ENCODE measurements around the gene EPHA4.

Gene EPHA4

DNA sequence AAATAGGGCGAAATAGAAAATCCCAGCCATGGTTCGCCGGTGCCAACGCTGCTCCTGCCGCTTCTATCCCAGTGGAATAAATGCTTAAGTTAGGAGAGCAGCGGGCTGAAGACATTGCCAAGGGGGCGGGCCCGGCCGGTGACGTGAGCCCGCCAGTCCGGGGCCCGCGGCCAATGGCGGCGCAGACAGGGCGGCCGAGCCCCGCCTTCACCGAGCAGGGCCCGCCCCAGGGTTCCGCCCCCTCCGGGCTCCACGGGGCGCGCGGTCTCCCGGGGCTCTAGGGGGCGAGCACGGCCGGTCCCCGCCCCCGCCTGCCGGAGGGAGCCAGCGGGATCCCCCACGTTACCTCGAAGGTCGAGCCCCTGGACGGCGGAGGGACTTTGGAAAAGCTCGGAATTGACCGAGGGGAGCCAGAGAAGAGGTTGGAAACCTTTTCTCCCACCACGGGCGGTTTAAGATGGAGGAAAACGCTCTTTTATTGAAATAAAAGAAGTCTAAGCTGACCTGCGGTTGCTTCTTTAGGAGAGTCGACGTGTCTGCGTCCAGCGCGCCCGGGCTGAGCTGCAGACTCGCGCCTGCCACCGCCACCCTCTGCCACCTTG, at the start of gene EPHA4:
Gene EPHA4 (minus strand): TSS at position 86 of the 602 bp plus-strand sequence. CDS start 56 bp downstream, at position 30.
- H3K27ac ChIP-seq (ENCODE audit: low read depth, low read length) = peak within 1 kb of the TSS; percentile 30
- H3K4me1 ChIP-seq (ENCODE audit: control insufficient read depth in 1 of 2, insufficient read depth in 2 of 2, low read length in 2 of 2) = peaks cover 19 to 29% of the 10 kb centered on the region in 2 donors
- H3K4me3 ChIP-seq (ENCODE audit: low read depth in 1 of 2, low read length in 2 of 2) = peak within 1 kb of the TSS; percentile 73 to 82
- H3K9ac ChIP-seq (ENCODE audit: low read depth in 1 of 2, low read length in 2 of 2) = peak within 1 kb of the TSS; percentile 31 to 69
- H3K27me3 ChIP-seq (ENCODE audit: control insufficient read depth in 1 of 2, insufficient read depth in 2 of 2, low read length in 2 of 2) = peaks cover 16 to 57% of the 10 kb centered on the region in 2 donors
- H3K9me3 ChIP-seq (ENCODE audit: control insufficient read depth in 1 of 2, low read length in 2 of 2) = no peaks in the 10 kb centered on the region
- no peaks in the 10 kb centered on the region for H3K36me3 ChIP-seq (ENCODE audit: control insufficient read depth in 1 of 2, insufficient read depth in 2 of 2, low read length in 2 of 2)

GRCh38 chr2:221618007-221618406, 45.9 kb upstream of the EPHA4 start:
- Histone ChIP-seq H3K36me3 (ENCODE audit: control insufficient read depth in 1 of 2, insufficient read depth in 2 of 2, low read length in 2 of 2) (no peaks in the 10 kb centered on the region), H3K4me3 (ENCODE audit: low read depth in 1 of 2, low read length in 2 of 2) (no peak overlapping the region), H3K9ac (ENCODE audit: low read depth in 1 of 2, low read length in 2 of 2) (no peak overlapping the region), H3K27ac (ENCODE audit: low read depth, low read length) (no peak overlapping the region), H3K4me1 (ENCODE audit: control insufficient read depth in 1 of 2, insufficient read depth in 2 of 2, low read length in 2 of 2) (no peaks in the 10 kb centered on the region), H3K9me3 (ENCODE audit: control insufficient read depth in 1 of 2, low read length in 2 of 2) (no peaks in the 10 kb centered on the region), H3K27me3 (ENCODE audit: control insufficient read depth in 1 of 2, insufficient read depth in 2 of 2, low read length in 2 of 2) (no peaks in the 10 kb centered on the region)

DNA sequence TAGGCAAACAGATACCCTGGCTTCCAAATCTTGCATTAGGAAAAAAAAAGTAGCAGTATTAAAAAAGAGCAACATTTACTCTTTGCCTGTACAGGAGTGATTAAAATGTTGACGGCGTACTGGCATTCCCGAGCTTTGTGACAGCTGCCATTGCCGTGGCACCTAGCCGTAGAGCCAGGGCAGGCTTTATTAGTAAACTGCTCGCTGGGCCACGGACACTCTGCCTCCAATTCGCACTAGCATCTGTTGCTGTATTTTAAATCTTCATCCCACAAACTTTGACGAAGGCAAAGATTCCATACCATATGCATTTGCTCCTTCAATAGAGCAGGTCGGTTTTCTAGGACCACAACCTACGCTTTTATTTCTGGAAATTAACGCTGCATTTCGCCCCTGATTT, 44.5 kb upstream of the EPHA4 start:
- no peaks in the 10 kb centered on the region for H3K9me3 ChIP-seq (ENCODE audit: control insufficient read depth in 1 of 2, low read length in 2 of 2)
- H3K27me3 ChIP-seq (ENCODE audit: control insufficient read depth in 1 of 2, insufficient read depth in 2 of 2, low read length in 2 of 2) = no peaks in the 10 kb centered on the region
- H3K9ac ChIP-seq (ENCODE audit: low read depth in 1 of 2, low read length in 2 of 2) = no peak overlapping the region
- H3K4me1 ChIP-seq (ENCODE audit: control insufficient read depth in 1 of 2, insufficient read depth in 2 of 2, low read length in 2 of 2) = no peaks in the 10 kb centered on the region
- H3K36me3 ChIP-seq (ENCODE audit: control insufficient read depth in 1 of 2, insufficient read depth in 2 of 2, low read length in 2 of 2) = no peaks in the 10 kb centered on the region
- no peak overlapping the region for H3K27ac ChIP-seq (ENCODE audit: low read depth, low read length)
- H3K4me3 ChIP-seq (ENCODE audit: low read depth in 1 of 2, low read length in 2 of 2) = no peak overlapping the region

DNA sequence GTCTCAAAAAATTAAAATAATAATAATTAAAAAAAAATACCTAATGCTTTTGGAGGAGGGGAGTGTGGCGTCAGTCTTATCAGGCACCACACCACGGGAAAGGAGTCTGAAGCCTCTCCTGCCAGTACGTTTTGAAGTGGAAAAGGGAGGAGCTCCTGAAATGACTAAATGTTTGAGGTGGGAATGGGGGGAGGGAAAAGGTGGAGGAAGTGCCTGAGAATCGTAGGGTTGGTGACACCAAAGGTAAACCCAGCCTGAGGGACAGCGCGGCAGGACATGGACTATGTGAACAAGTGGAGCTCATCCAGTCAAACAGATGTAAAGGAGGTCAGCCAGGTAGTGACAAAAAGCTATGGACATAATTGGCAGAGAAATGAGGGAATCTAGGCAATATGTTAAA, 42.2 kb upstream of the EPHA4 start:
- H3K27ac ChIP-seq (ENCODE audit: low read depth, low read length) = no peak overlapping the region
- H3K4me1 ChIP-seq (ENCODE audit: control insufficient read depth in 1 of 2, insufficient read depth in 2 of 2, low read length in 2 of 2) = no peaks in the 10 kb centered on the region
- no peak overlapping the region for H3K4me3 ChIP-seq (ENCODE audit: low read depth in 1 of 2, low read length in 2 of 2)
- H3K9me3 ChIP-seq (ENCODE audit: control insufficient read depth in 1 of 2, low read length in 2 of 2) = no peaks in the 10 kb centered on the region
- H3K9ac ChIP-seq (ENCODE audit: low read depth in 1 of 2, low read length in 2 of 2) = no peak overlapping the region
- H3K36me3 ChIP-seq (ENCODE audit: control insufficient read depth in 1 of 2, insufficient read depth in 2 of 2, low read length in 2 of 2) = no peaks in the 10 kb centered on the region
- no peaks in the 10 kb centered on the region for H3K27me3 ChIP-seq (ENCODE audit: control insufficient read depth in 1 of 2, insufficient read depth in 2 of 2, low read length in 2 of 2)

GRCh38 chr2:221612800-221613199, 40.7 kb upstream of the EPHA4 start:
- no peak overlapping the region for H3K4me3 ChIP-seq (ENCODE audit: low read depth in 1 of 2, low read length in 2 of 2)
- no peaks in the 10 kb centered on the region for H3K9me3 ChIP-seq (ENCODE audit: control insufficient read depth in 1 of 2, low read length in 2 of 2)
- no peaks in the 10 kb centered on the region for H3K4me1 ChIP-seq (ENCODE audit: control insufficient read depth in 1 of 2, insufficient read depth in 2 of 2, low read length in 2 of 2)

DNA sequence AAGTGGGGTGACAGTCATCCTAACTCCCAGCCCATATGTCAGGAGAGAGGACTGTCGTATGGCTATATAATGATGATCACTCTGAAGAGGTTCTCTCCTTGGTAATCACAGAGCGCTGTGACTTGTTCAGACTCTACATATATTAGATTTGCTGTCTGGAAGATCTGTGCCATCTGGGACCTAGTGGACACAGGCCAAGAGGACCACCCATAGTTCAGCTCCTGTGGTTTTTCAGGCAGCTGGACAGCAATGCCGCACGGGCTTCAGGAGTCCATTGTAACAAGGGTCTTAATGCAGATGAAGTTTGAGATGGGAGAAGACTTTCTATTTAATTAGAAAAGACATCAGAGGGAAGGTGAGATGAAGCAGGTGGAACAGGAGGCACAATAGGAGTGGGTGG, 40.1 kb upstream of the EPHA4 start:
- H3K4me3 ChIP-seq (ENCODE audit: low read depth in 1 of 2, low read length in 2 of 2) = no peak overlapping the region
- H3K4me1 ChIP-seq (ENCODE audit: control insufficient read depth in 1 of 2, insufficient read depth in 2 of 2, low read length in 2 of 2) = no peaks in the 10 kb centered on the region
- no peak overlapping the region for H3K27ac ChIP-seq (ENCODE audit: low read depth, low read length)
- H3K9me3 ChIP-seq (ENCODE audit: control insufficient read depth in 1 of 2, low read length in 2 of 2) = no peaks in the 10 kb centered on the region
- H3K36me3 ChIP-seq (ENCODE audit: control insufficient read depth in 1 of 2, insufficient read depth in 2 of 2, low read length in 2 of 2) = no peaks in the 10 kb centered on the region
- H3K9ac ChIP-seq (ENCODE audit: low read depth in 1 of 2, low read length in 2 of 2) = no peak overlapping the region
- no peaks in the 10 kb centered on the region for H3K27me3 ChIP-seq (ENCODE audit: control insufficient read depth in 1 of 2, insufficient read depth in 2 of 2, low read length in 2 of 2)

More at GRCh38 chr2:221612800-221613199, 40.7 kb upstream of the EPHA4 start:
- no peak overlapping the region for H3K9ac ChIP-seq (ENCODE audit: low read depth in 1 of 2, low read length in 2 of 2)
- no peak overlapping the region for H3K27ac ChIP-seq (ENCODE audit: low read depth, low read length)
- no peaks in the 10 kb centered on the region for H3K36me3 ChIP-seq (ENCODE audit: control insufficient read depth in 1 of 2, insufficient read depth in 2 of 2, low read length in 2 of 2)
- no peaks in the 10 kb centered on the region for H3K27me3 ChIP-seq (ENCODE audit: control insufficient read depth in 1 of 2, insufficient read depth in 2 of 2, low read length in 2 of 2)

DNA sequence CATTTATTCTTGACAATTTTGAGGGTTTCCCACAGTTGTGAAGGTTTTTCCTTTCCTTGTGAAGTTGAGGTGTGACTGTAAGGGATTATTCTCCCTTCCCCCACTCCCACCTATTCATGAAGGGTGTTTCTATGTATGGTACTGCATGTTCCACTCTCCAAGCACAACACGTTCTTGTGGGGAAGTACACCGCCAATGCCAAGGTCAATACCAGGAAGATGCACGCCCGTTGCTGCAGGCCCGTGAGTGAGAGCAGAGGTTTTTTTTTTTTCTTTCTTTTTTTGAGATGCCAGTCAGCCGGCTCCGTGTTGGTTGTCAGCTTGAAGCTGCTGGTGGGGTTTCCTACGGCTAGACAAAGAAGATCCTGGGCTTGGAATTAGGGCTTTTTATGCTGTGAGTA, 38.6 kb upstream of the EPHA4 start:
- H3K27ac ChIP-seq (ENCODE audit: low read depth, low read length) = no peak overlapping the region
- no peaks in the 10 kb centered on the region for H3K36me3 ChIP-seq (ENCODE audit: control insufficient read depth in 1 of 2, insufficient read depth in 2 of 2, low read length in 2 of 2)
- no peaks in the 10 kb centered on the region for H3K27me3 ChIP-seq (ENCODE audit: control insufficient read depth in 1 of 2, insufficient read depth in 2 of 2, low read length in 2 of 2)
- no peaks in the 10 kb centered on the region for H3K9me3 ChIP-seq (ENCODE audit: control insufficient read depth in 1 of 2, low read length in 2 of 2)
- H3K4me3 ChIP-seq (ENCODE audit: low read depth in 1 of 2, low read length in 2 of 2) = no peak overlapping the region
- no peak overlapping the region for H3K9ac ChIP-seq (ENCODE audit: low read depth in 1 of 2, low read length in 2 of 2)
- no peaks in the 10 kb centered on the region for H3K4me1 ChIP-seq (ENCODE audit: control insufficient read depth in 1 of 2, insufficient read depth in 2 of 2, low read length in 2 of 2)

GRCh38 chr2:221610255-221610654, 38.2 kb upstream of the EPHA4 start:
- H3K27ac ChIP-seq (ENCODE audit: low read depth, low read length) = no peak overlapping the region
- H3K9me3 ChIP-seq (ENCODE audit: control insufficient read depth in 1 of 2, low read length in 2 of 2) = no peaks in the 10 kb centered on the region
- no peak overlapping the region for H3K9ac ChIP-seq (ENCODE audit: low read depth in 1 of 2, low read length in 2 of 2)
- no peaks in the 10 kb centered on the region for H3K4me1 ChIP-seq (ENCODE audit: control insufficient read depth in 1 of 2, insufficient read depth in 2 of 2, low read length in 2 of 2)
- H3K36me3 ChIP-seq (ENCODE audit: control insufficient read depth in 1 of 2, insufficient read depth in 2 of 2, low read length in 2 of 2) = no peaks in the 10 kb centered on the region
- H3K4me3 ChIP-seq (ENCODE audit: low read depth in 1 of 2, low read length in 2 of 2) = no peak overlapping the region
- H3K27me3 ChIP-seq (ENCODE audit: control insufficient read depth in 1 of 2, insufficient read depth in 2 of 2, low read length in 2 of 2) = no peaks in the 10 kb centered on the region

DNA sequence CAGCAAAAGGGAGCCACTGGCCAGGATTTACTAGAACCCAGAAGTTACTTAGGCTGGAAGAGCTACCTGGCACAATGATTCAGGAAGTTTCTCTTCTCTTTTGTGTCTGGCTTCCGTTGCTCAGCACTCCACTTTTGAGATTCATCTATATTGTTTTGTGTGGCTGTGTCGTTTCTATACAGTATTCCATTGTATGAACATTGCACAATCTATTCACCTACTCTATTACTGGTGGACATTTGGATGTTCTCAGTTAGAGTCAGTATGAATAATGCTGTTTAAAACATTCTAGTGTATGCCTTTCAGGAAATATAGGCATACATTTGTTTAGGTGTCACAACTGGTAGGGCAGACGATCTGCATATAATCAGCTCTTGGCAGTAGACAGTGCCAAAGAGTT, 36.3 kb upstream of the EPHA4 start:
- Histone ChIP-seq H3K36me3 (ENCODE audit: control insufficient read depth in 1 of 2, insufficient read depth in 2 of 2, low read length in 2 of 2) (no peaks in the 10 kb centered on the region), H3K4me3 (ENCODE audit: low read depth in 1 of 2, low read length in 2 of 2) (no peak overlapping the region), H3K27ac (ENCODE audit: low read depth, low read length) (no peak overlapping the region), H3K9me3 (ENCODE audit: control insufficient read depth in 1 of 2, low read length in 2 of 2) (no peaks in the 10 kb centered on the region), H3K4me1 (ENCODE audit: control insufficient read depth in 1 of 2, insufficient read depth in 2 of 2, low read length in 2 of 2) (no peaks in the 10 kb centered on the region), H3K9ac (ENCODE audit: low read depth in 1 of 2, low read length in 2 of 2) (no peak overlapping the region), H3K27me3 (ENCODE audit: control insufficient read depth in 1 of 2, insufficient read depth in 2 of 2, low read length in 2 of 2) (no peaks in the 10 kb centered on the region)

DNA sequence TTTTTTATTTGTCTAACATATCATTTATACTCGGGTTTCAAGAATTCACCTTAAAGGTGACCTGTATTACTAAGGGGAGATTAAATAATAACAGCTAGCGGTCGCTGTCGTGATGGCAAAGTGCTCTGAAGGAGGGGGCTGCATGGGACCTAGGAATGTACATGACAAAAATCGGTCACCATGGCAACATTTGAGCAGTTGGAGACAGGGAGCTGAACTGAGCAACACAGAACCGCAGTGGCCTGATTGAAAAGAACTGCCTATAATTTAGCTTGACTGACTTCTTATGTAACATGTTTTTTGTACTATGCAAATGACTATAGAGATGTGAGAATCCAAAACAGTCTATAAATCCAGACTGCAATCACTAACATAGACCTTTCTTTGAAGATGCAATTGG, 34.3 kb upstream of the EPHA4 start:
- Histone ChIP-seq H3K36me3 (ENCODE audit: control insufficient read depth in 1 of 2, insufficient read depth in 2 of 2, low read length in 2 of 2) (no peaks in the 10 kb centered on the region), H3K27ac (ENCODE audit: low read depth, low read length) (no peak overlapping the region), H3K4me1 (ENCODE audit: control insufficient read depth in 1 of 2, insufficient read depth in 2 of 2, low read length in 2 of 2) (no peaks in the 10 kb centered on the region), H3K27me3 (ENCODE audit: control insufficient read depth in 1 of 2, insufficient read depth in 2 of 2, low read length in 2 of 2) (no peaks in the 10 kb centered on the region), H3K9ac (ENCODE audit: low read depth in 1 of 2, low read length in 2 of 2) (no peak overlapping the region), H3K4me3 (ENCODE audit: low read depth in 1 of 2, low read length in 2 of 2) (no peak overlapping the region), H3K9me3 (ENCODE audit: control insufficient read depth in 1 of 2, low read length in 2 of 2) (no peaks in the 10 kb centered on the region)
